HG02981 (cell line): ENCODE measurements around the gene RRP7A.
"Not testable (repeated sequence)": the region's sequence is repeated elsewhere in the genome, so short reads cannot be mapped to it uniquely, and the experiment has no call there.

ENCODE experiments used
- ATAC-seq: cut with Tn5 transposase; IDR thresholded peaks from one replicate; pipeline ENCODE4 v1.9.1; 2021; ENCODE audit warnings: mild to moderate bottlenecking, moderate library complexity; ENCODE audit not compliant: unreplicated experiment

The RRP7A gene, protein sequence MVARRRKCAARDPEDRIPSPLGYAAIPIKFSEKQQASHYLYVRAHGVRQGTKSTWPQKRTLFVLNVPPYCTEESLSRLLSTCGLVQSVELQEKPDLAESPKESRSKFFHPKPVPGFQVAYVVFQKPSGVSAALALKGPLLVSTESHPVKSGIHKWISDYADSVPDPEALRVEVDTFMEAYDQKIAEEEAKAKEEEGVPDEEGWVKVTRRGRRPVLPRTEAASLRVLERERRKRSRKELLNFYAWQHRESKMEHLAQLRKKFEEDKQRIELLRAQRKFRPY

DNA sequence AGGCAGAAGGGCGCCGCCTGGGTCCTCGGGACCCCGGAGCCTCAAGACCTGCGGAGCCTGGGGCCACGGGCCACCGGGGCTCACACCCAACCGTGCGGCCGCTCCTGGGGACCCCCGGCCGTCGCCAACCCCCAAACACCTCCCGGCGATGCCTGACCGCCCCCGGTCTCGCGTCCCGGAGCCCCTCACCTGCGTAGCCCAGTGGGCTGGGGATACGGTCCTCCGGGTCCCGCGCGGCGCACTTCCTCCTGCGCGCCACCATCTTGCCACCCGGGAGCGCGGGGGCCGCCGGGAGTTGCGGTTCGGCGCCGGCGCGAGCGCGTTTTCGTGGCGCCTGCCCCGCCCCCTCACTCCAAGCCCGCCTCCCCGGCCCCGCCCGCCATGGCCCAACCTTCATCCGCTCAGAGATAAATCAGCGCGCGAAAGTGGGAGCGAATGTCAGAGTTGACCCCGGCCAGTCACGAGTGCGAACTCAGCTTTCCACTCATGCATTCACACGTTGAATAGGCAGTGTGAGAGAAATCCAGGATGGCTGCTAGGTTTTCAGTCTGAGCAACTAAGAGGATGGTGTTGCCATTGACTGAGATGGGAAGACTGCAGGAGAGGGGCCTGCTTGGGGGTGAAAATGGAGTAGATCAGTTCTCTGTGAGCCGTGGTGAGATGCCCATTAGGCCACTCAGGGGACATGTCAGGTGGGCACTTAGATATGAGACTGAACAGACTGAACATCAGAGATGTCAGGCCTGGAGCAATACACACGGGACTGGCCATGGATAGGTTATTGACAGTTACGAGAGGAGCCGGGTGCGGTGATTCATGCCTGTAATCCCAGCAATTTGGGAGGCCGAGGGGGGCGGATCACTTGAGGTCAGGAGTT, at the start of gene RRP7A:
TSS of gene RRP7A (minus strand) at position 272 of the 877 bp plus-strand sequence. CDS start at position 262, 10 bp downstream.
- peak; percentile 63 for ATAC-seq

GRCh38 chr22:42567950-42568349, 48.4 kb upstream of the RRP7A start:
- ATAC-seq: not testable (repeated sequence)

DNA sequence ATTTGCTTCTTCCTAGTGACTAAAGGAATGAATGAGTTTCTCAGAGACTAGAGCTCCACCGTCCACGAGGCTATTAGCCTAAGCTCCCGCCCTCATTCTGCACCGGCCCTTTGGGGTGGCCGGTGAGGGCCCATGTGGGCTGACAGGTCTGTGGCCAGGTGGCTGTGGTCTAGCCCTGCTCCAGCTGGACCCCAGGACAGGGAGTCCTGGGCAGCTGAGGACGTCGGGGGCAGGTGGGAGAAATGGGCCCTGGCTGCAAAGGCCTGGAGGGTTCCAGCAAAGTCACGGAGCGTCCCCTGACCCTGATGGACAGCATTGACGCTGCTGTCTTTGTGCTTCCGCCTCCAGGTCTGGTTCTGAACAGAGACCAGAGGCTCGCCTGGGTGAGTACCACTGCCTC, 46.4 kb upstream of the RRP7A start:
- ATAC-seq: no peak

DNA sequence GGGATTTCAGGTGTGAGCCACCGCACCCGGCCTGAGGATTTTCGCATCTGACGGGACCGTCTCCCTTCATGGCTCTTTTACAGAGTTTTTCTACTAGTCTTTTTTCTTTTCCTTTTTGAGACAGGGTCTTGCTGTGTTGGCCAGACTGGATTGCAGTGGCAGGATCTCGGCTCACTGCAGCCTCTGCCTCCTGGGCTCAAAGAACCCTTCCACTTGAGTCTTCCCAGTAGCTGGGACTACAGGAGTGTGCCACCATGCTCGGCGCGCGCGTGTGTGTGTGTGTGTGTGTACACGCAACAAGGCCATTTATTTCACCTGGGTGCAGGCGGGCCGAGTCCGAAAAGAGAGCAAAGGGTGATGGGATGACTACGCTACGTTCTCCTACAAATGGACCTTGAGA, 45.1 kb upstream of the RRP7A start:
- no peak for ATAC-seq

GRCh38 chr22:42563943-42564342, 44.3 kb upstream of the RRP7A start:
- not testable (repeated sequence) for ATAC-seq

GRCh38 chr22:42562684-42563083, 43.1 kb upstream of the RRP7A start:
- ATAC-seq: no peak

DNA sequence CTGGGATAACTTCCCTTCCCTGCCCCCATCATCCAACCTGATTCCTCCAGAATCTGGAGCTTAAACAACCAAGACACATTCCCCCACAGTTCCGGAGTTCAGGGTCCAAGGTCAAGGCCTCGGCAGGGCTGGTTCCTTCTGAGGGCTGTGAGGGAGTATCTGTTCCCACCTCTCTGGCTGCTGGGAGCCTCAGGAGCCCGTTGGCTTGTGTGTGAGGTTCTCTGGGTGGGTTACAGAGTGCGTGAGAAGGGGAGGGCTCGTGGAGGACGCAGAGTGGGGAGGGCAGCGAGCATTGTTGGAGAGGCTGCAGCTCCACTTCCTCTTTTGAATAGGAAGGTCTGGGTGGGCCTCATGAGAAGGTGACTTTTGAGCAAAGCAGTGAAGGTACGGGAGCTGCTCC, 42.7 kb upstream of the RRP7A start:
- no peak for ATAC-seq

DNA sequence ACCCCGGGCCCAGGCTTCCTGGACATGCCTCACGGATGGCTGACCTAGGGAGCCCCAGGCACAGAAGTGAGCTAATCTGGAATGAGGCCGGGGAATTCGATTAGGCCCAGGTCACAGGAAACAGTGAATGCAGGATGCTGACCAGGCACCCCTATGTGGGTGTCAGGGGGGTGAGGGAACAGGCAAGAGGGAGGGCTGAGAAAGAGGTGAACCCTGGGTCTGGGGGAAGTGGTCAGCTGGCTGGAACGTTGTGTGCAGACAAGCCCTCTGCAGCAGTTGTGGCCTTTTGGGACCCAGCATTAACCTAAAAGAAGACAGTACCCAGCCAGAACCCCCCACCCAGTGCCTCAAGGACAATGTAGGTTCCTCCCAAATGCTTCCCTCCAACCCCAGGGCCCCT, 42.3 kb upstream of the RRP7A start:
- ATAC-seq: no peak

GRCh38 chr22:42560781-42561180, 41.2 kb upstream of the RRP7A start:
- ATAC-seq: no peak

DNA sequence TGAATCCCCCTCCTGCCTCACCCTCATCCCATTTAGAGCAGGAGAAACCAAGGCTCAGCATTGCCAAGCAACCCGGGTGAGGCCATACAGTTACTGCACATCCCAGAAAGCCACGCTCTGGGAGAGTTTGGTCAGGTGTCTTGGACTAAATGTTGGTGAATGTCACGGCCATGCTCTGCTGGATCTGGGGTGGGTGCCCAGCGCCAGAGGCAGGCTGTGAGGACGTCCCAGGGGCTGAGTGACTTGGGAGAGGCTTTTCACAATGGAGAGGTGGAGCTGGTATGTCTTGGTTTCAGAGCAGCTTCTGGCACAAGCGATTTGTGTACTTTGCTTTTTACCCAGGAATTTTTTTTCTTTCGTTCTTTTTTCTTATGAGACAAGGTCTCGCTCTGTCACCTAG, 40.8 kb upstream of the RRP7A start:
- no peak for ATAC-seq

GRCh38 chr22:42553475-42554361, 34.1 kb upstream of the RRP7A start, which contains the start of gene SERHL2:
TSS of gene SERHL2 (plus strand) at chr22:42553956. CDS start at chr22:42554021, 65 bp downstream.
- ATAC-seq: peak; percentile 66

DNA sequence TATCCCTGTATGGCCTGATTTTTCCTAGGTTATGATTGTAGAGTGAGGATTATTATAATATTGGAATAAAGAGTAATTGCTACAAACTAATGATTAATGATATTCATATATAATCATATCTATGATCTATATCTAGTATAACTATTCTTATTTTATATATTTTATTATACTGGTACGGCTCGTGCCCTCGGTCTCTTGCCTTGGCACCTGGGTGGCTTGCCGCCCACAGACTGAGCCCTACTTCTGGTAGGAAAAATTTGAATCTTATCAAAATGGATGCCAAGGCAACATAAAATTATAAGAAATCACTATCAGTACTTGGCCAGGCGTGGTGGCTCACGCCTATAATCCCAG, 32.7 kb upstream of the RRP7A start:
- not testable (repeated sequence) for ATAC-seq

- no peak for ATAC-seq
These were observed 29.9 kb upstream of the RRP7A start for GRCh38 chr22:42549331-42550060.

DNA sequence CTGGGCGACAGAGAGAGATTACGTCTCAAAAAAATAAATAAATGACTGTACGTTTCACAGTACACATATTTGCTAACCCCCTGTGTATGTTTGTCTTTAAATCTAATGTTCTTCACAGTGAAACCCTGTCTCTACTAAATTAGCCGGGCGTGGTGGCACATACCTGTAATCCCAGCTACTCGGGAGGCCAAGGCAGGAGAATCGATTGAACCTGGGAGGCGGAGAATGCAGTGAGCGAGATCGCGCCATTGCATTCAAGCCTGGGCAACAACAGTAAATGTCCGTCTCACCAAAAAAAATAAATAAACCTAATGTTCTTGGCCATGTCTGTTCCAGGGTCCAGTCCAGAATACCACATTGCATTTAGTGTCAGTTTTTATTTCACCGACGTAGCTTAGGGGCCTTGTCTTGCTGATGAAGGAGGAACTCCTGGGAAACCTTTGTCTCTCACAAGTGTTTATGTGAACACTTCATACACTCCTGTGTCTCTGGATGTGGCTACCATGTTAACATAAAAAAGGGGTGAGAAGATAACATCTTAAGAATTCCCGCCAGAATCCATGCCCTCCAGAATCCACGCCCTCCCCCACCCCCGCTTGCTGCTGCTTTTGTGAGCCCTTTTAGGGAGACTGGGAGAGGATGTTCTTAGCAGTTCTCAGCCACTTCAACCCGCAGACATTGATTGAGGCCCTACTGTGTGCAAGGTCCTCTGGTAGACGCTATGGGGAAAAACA, 29.2 kb upstream of the RRP7A start:
- no peak for ATAC-seq

DNA sequence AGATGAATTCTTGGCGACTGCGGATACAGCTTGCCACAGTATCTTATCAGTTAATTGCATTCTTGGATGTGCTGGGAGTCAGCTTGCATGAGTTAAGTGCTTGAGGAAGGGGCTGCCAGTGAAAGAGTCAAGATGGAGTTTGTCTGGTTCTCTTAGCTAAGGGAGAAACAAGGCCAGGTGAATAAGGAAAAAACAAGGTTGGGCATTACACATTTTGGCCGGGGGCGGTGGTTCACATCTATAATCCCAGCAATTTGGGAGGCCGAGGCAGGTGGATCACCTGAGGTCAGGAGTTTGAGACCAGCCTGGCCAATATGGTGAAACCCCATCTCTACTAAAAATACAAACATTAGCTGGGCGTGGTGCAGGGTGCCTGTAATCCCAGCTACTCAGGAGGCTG, 28.5 kb upstream of the RRP7A start:
- ATAC-seq: not testable (repeated sequence)

GRCh38 chr22:42547562-42547961, 28.0 kb upstream of the RRP7A start:
- ATAC-seq: no peak

DNA sequence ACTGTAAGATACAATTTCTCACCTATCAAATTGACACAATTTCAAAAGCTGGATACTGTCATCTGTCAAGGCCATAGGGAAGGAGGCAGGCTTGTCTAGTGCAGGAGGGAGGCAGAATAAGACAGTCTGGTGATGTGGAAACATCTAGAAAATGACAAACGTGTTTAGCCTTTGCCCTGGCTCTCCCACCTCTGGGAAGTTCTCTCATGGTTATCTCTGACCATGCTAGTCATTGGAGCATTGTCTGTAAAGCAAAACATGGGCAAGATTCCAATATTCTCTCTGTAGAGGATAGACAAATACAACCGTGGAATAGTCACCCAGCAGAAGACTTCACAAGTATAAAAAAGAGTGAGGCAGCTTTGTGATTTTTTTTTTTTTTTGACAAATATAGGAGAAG, 25.1 kb upstream of the RRP7A start:
- no peak for ATAC-seq

DNA sequence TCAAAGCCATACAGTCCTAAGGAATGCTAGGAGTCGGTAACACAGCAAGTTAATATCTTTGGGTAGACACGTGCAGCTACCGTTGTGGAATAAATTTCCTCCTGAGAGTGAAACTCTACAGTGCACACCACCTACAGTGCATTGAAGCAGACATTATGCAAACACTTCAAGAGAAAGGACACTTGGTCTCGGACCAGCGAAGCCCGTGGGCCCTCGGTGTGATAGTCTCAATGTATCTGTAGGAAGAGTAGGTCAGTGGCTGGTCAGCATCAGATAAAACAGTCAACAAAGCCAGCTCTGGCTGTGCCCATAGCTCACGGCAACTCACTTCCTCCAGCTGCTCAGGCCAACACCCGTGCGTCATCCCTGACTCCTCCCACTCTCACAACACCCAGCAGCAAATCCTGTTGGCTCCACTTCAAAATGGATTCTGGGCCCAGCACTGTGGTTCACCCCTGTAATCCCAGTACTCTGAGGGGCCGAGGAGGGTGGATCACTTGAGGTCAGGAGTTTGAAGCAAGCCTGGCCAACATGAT, 19.7 kb upstream of the RRP7A start:
- ATAC-seq: not testable (repeated sequence)

- ATAC-seq: peak; percentile 54
These were observed 17.7 kb upstream of the RRP7A start for GRCh38 chr22:42537199-42537831.
